Chondrocyte (in vitro differentiated cells): ENCODE measurements around the gene ACVR2B. TPM values are rescaled to one million over a fixed set of nuclear protein-coding genes. Genes with fewer than 3 reads are reported as not detected.

Experiments used
- DNase-seq: peaks from one replicate; pipeline ENCODE4 v3.0.0; 2021; ENCODE audit warnings: mixed read lengths, low spot score
- H3K27ac Mint-ChIP-seq: one replicate; pipeline ENCODE4 v1.8.0; 2021; ENCODE audit warnings: mild to moderate bottlenecking, moderate library complexity, mixed read lengths; ENCODE audit not compliant: unreplicated experiment
- H3K27me3 Mint-ChIP-seq: 2 replicates; pipeline ENCODE4 v1.8.0; 2021; ENCODE audit warnings: low read depth, mixed read lengths
- H3K36me3 Mint-ChIP-seq: 2 replicates; pipeline ENCODE4 v1.8.0; 2021; ENCODE audit warnings: low read depth, mixed read lengths
- H3K4me1 Mint-ChIP-seq: 2 replicates; pipeline ENCODE4 v1.8.0; 2021; ENCODE audit warnings: low read depth, mild to moderate bottlenecking, mixed read lengths
- H3K4me3 Mint-ChIP-seq: one replicate; pipeline ENCODE4 v1.8.0; 2021; ENCODE audit warnings: mild to moderate bottlenecking, moderate library complexity, mixed read lengths; ENCODE audit not compliant: unreplicated experiment
- H3K9me3 Mint-ChIP-seq: 2 replicates; pipeline ENCODE4 v1.8.0; 2021; ENCODE audit warnings: low read depth, mixed read lengths
- CTCF ChIP-seq: fragments of 200-600 bp; sonication (generic); IDR thresholded peaks from 2 replicates; pipeline ENCODE4 v1.5.0; 2021; ENCODE audit warnings: antibody characterized with exemption, mild to moderate bottlenecking, moderate library complexity
- total RNA-seq: library from RNA; stranded (reverse); gene quantifications from 3 replicates; pipeline ENCODE4 v1.2.1, GENCODE V29; 2021

ACVR2B gene
- total RNA-seq, 1 donor from 2014 or later = 4.3 TPM

GRCh38 chr3:38475716-38476115 lies 22.0 kb downstream of the ACVR2B start:
- no peaks in the 10 kb centered on the region for H3K36me3 Mint-ChIP-seq
- TF ChIP-seq CTCF = no peak
- no peak overlapping the region for H3K27ac Mint-ChIP-seq
- H3K4me1 Mint-ChIP-seq = peaks cover 10% of the 10 kb centered on the region
- no peak overlapping the region for H3K4me3 Mint-ChIP-seq
- no peaks in the 10 kb centered on the region for H3K27me3 Mint-ChIP-seq
- peaks cover 2% of the 10 kb centered on the region for H3K9me3 Mint-ChIP-seq
- DNase-seq = no peak

- no peaks in the 10 kb centered on the region for H3K27me3 Mint-ChIP-seq
- no peak for DNase-seq
- no peak overlapping the region for H3K4me3 Mint-ChIP-seq
- TF ChIP-seq CTCF = no peak
- H3K36me3 Mint-ChIP-seq = peaks cover under 1% of the 10 kb centered on the region
- peaks cover 10% of the 10 kb centered on the region for H3K4me1 Mint-ChIP-seq
- no peak overlapping the region for H3K27ac Mint-ChIP-seq
- H3K9me3 Mint-ChIP-seq = no peaks in the 10 kb centered on the region
Observed at GRCh38 chr3:38476157-38476756, 22.6 kb downstream of the ACVR2B start.

GRCh38 chr3:38477057-38477820 lies 23.5 kb downstream of the ACVR2B start:
- peaks cover 10% of the 10 kb centered on the region for H3K4me1 Mint-ChIP-seq
- no peak overlapping the region for H3K4me3 Mint-ChIP-seq
- H3K36me3 Mint-ChIP-seq = peaks cover 2% of the 10 kb centered on the region
- H3K27ac Mint-ChIP-seq = no peak overlapping the region
- H3K27me3 Mint-ChIP-seq = no peaks in the 10 kb centered on the region
- no peak for TF ChIP-seq CTCF
- DNase-seq = no peak
- H3K9me3 Mint-ChIP-seq = no peaks in the 10 kb centered on the region

- TF ChIP-seq CTCF = no peak
- Mint-ChIP-seq H3K36me3 (peaks cover 6% of the 10 kb centered on the region), H3K4me3 (no peak overlapping the region), H3K27ac (no peak overlapping the region), H3K4me1 (peaks cover 7% of the 10 kb centered on the region), H3K27me3 (no peaks in the 10 kb centered on the region), H3K9me3 (no peaks in the 10 kb centered on the region)
- DNase-seq = peak; percentile 82
Observed at GRCh38 chr3:38477839-38478450, 24.3 kb downstream of the ACVR2B start.

GRCh38 chr3:38478901-38479300 lies 25.2 kb downstream of the ACVR2B start:
- no peaks in the 10 kb centered on the region for H3K9me3 Mint-ChIP-seq
- DNase-seq = no peak
- no peaks in the 10 kb centered on the region for H3K27me3 Mint-ChIP-seq
- H3K4me3 Mint-ChIP-seq = no peak overlapping the region
- H3K4me1 Mint-ChIP-seq = no peaks in the 10 kb centered on the region
- no peak overlapping the region for H3K27ac Mint-ChIP-seq
- no peak for TF ChIP-seq CTCF
- H3K36me3 Mint-ChIP-seq = peaks cover 11% of the 10 kb centered on the region
